ENCODE results near the gene DUSP2. TPM values are rescaled to one million over a fixed set of nuclear protein-coding genes. Genes with fewer than 3 reads are reported as not detected.

The DUSP2 gene
- total RNA-seq, 2 donors from 2014 or later: 8.5 to 22.2 TPM

DNA sequence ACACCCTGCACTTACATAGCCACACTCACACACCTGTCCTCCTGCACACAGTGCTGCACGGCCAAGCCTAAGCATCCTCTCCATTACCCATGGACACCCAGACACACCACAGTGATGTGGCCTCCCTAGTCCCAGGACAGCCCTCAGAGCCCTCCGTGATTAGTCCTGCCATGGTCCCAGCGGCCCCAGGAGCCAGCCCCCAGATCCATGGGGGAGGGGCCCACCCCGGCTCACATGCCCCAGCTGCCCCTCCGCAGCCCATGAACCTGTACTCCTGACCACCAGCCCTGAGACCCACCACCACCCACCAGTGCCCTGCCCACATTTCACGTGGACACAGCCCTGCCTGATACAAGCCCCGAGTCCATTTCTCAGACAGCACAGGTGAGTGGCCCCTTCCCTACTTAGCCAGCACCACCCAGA, 8.1 kb upstream of the DUSP2 start:
- ATAC-seq (ENCODE audit: insufficient number of reproducible peaks, low FRiP score, low read depth) (no peak), DNase-seq (ENCODE audit: low spot score) (peak; percentile 1)
- TF ChIP-seq, protein P1, sequence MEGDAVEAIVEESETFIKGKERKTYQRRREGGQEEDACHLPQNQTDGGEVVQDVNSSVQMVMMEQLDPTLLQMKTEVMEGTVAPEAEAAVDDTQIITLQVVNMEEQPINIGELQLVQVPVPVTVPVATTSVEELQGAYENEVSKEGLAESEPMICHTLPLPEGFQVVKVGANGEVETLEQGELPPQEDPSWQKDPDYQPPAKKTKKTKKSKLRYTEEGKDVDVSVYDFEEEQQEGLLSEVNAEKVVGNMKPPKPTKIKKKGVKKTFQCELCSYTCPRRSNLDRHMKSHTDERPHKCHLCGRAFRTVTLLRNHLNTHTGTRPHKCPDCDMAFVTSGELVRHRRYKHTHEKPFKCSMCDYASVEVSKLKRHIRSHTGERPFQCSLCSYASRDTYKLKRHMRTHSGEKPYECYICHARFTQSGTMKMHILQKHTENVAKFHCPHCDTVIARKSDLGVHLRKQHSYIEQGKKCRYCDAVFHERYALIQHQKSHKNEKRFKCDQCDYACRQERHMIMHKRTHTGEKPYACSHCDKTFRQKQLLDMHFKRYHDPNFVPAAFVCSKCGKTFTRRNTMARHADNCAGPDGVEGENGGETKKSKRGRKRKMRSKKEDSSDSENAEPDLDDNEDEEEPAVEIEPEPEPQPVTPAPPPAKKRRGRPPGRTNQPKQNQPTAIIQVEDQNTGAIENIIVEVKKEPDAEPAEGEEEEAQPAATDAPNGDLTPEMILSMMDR (IDR thresholded peaks at IDR 0.05): no peak
- peaks cover 0 to 9% of the 10 kb centered on the region in 2 donors for H3K4me1 ChIP-seq (ENCODE audit: control insufficient read depth in 1 of 2, low read depth in 2 of 2)
- no peaks in the 10 kb centered on the region for H3K9me3 ChIP-seq
- no peaks in the 10 kb centered on the region for H3K27me3 ChIP-seq (replicated peaks; ENCODE audit: insufficient read depth)
- H3K36me3 ChIP-seq: no peaks in the 10 kb centered on the region
- H3K4me3 ChIP-seq: no peak overlapping the region
- no peak overlapping the region for H3K27ac ChIP-seq

- H3K36me3 ChIP-seq: no peaks in the 10 kb centered on the region
- TF ChIP-seq, protein P1 (IDR thresholded peaks at IDR 0.05): no peak
- DNase-seq (ENCODE audit: low spot score): no peak
- H3K9me3 ChIP-seq: no peaks in the 10 kb centered on the region
- no peaks in the 10 kb centered on the region for H3K27me3 ChIP-seq (replicated peaks; ENCODE audit: insufficient read depth)
- no peak overlapping the region for H3K27ac ChIP-seq
- no peak for ATAC-seq (ENCODE audit: insufficient number of reproducible peaks, low FRiP score, low read depth)
- no peak overlapping the region for H3K4me3 ChIP-seq
- H3K4me1 ChIP-seq (ENCODE audit: control insufficient read depth in 1 of 2, low read depth in 2 of 2): peaks cover 3 to 17% of the 10 kb centered on the region in 2 donors
These were observed 7.3 kb upstream of the DUSP2 start for GRCh38 chr2:96152304-96153161.

DNA sequence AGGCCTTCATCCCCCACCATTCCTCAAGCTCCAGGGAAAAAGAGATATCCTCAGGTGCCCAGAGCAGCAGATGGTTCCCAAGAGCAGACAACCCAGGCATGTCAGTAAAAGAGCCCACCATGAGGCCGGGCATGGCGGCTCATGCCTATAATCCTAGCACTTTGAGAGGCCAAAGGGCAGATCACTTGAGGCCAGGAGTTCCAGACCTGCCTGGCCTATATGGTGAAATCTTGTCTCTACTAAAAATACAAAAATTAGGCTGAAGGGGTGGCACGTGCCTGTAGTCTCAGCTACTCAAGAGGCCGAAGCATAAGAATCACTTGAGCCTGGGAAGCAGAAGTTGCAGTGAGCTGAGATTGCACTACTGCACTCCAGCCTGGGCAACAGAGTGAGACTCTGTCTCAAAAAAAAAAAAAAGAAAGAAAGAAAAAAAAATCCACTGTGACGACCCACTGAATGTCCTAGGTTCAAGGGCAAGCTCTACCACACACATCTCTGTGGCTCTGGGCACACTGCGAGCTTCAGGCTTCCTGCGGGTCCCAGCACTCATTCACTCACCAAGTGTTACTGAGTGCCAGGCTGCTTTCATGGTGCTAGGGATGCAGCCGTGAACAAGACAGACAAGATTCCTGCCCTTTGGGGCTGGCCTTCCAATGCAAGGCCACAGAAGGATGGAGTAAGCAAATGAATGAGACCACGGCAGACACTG, 6.5 kb upstream of the DUSP2 start:
- Histone ChIP-seq H3K4me3 (no peak overlapping the region), H3K27ac (no peak overlapping the region), H3K4me1 (ENCODE audit: control insufficient read depth in 1 of 2, low read depth in 2 of 2) (peaks cover 10 to 25% of the 10 kb centered on the region in 2 donors), H3K36me3 (no peaks in the 10 kb centered on the region), H3K9me3 (no peaks in the 10 kb centered on the region), H3K27me3 (replicated peaks; ENCODE audit: insufficient read depth) (no peaks in the 10 kb centered on the region)
- TF ChIP-seq, protein P1 (IDR thresholded peaks at IDR 0.05): no peak
- DNase-seq (ENCODE audit: low spot score) (no peak), ATAC-seq (ENCODE audit: insufficient number of reproducible peaks, low FRiP score, low read depth) (no peak)

DNA sequence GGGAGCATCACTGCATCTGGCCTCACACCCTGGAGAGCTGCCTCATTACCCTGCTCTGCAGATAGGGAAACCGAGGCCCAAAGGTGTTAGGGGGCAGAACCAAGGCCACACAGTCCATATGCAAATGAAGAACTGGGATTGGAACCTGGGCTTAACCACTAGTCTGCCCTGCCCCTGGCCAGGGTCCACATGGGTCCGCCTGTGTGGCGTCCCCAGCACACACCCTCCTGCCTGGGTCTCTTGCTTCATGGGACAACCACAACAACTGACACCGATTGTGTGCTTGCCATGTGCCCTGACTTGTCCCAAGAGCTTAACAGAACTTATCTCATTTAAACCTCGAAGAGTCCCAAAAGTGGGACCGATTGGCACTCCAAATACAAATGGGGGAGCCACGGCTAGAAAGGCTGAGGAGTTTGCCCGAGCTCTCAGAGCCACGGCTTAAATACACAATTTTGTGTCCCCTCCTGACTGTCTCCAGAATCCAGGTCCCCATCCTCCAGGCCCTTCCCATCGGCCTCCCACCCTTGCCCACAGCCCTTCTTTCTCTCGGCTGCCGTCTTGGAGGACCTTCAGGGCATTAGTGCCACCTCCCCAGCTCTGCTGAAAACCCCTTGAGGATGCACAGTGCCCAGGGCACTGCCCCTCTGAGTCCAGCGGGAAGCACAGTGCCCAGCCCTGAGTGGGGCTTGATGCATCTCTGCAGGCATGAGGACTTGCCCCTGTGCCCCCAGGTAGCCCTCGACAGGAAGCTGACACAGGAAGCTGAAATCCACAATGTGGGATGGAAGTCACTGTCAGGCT, 5.8 kb upstream of the DUSP2 start:
- ATAC-seq (ENCODE audit: insufficient number of reproducible peaks, low FRiP score, low read depth): no peak
- H3K36me3 ChIP-seq: no peaks in the 10 kb centered on the region
- no peak for DNase-seq (ENCODE audit: low spot score)
- H3K4me3 ChIP-seq: no peak overlapping the region
- TF ChIP-seq, protein P1 (IDR thresholded peaks at IDR 0.05): no peak
- H3K27ac ChIP-seq: no peak overlapping the region
- peaks cover 16 to 32% of the 10 kb centered on the region in 2 donors for H3K4me1 ChIP-seq (ENCODE audit: control insufficient read depth in 1 of 2, low read depth in 2 of 2)
- no peaks in the 10 kb centered on the region for H3K27me3 ChIP-seq (replicated peaks; ENCODE audit: insufficient read depth)
- H3K9me3 ChIP-seq: no peaks in the 10 kb centered on the region

Measured in thoracic aorta (tissue), 2 donors.